ENCODE measurements around the gene APRT. TPM values are rescaled to one million over a fixed set of nuclear protein-coding genes. Genes with fewer than 3 reads are reported as not detected.

The APRT gene
- total RNA-seq, 6 donors from 2014 or later, result 76.5 to 147 (median 124) TPM

GRCh38 chr16:88800277-88800592 lies 11.5 kb downstream of the APRT start:
- ATAC-seq (ENCODE audit: low FRiP score in 2 of 2), result no peak
- TF ChIP-seq POLR2AphosphoS5 (IDR thresholded peaks at IDR 0.05) (no peak), POLR2A (IDR thresholded peaks at IDR 0.05) (no peak), EP300 (IDR thresholded peaks at IDR 0.05) (no peak), CTCF (IDR thresholded peaks at IDR 0.05) (no peak)
- no peak overlapping the region for H3K27ac ChIP-seq
- no peak overlapping the region for H3K4me3 ChIP-seq
- no peaks in the 10 kb centered on the region for H3K36me3 ChIP-seq
- WGBS, 2 donors, result 69 to 88% methylated on average over 3 to 6 of the region's 6 CpGs
- H3K4me1 ChIP-seq, result peaks cover 14 to 33% (median 18%) of the 10 kb centered on the region in 4 donors
- H3K9me3 ChIP-seq, result no peaks in the 10 kb centered on the region
- DNase-seq, result no peak
- no peaks in the 10 kb centered on the region for H3K27me3 ChIP-seq

DNA sequence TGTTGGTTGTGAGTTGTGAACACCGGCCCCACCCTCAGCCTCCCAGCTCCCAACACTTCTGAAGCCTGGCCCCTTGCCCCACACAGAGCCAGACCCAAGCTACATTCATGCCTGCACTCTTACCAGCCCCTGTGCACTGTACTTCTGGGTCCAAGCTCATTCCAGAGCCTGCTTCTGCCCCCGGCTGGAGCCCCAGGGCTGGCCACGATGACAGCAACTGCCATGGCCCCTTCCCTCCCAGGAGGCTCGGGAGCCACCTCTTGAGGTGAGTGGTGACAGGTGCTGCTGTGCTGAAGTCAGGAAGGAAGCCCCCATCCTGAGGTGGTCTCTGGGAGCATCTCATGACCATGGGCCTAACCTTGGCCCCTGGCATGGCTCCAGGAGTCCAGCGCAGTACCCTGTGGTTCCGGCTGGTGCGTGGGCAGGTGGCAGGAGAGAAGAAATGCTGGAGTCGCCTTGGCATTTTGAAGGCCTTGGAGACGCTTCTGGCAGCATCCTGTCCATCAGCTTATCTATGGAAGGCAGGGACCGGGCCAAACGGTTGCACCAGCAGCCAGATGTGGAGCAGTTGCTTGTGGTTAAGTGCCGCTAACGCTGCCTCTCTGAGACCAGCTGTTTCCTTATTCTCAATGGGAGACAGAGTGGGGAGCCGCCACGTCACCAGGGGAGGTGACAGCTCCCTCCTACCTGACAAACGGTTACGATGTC lies 12.0 kb downstream of the APRT start:
- 52 to 81% methylated on average over 14 to 17 of the region's 17 CpGs for WGBS, 2 donors
- no peak overlapping the region for H3K4me3 ChIP-seq
- TF ChIP-seq POLR2AphosphoS5 (IDR thresholded peaks at IDR 0.05) (no peak), POLR2A (IDR thresholded peaks at IDR 0.05) (no peak), CTCF (IDR thresholded peaks at IDR 0.05) (no peak), EP300 (IDR thresholded peaks at IDR 0.05) (no peak)
- H3K27me3 ChIP-seq, result no peaks in the 10 kb centered on the region
- H3K9me3 ChIP-seq, result no peaks in the 10 kb centered on the region
- no peak for ATAC-seq (ENCODE audit: low FRiP score in 2 of 2)
- H3K27ac ChIP-seq, result no peak overlapping the region
- H3K4me1 ChIP-seq, result peaks cover 11 to 33% (median 16%) of the 10 kb centered on the region in 4 donors
- DNase-seq, result no peak
- H3K36me3 ChIP-seq, result no peaks in the 10 kb centered on the region

- DNase-seq, result no peak
- Histone ChIP-seq H3K36me3 (no peaks in the 10 kb centered on the region), H3K4me1 (peaks cover 3 to 28% (median 8%) of the 10 kb centered on the region in 4 donors), H3K9me3 (no peaks in the 10 kb centered on the region), H3K27ac (no peak overlapping the region), H3K4me3 (no peak overlapping the region), H3K27me3 (no peaks in the 10 kb centered on the region)
- no peak for ATAC-seq (ENCODE audit: low FRiP score in 2 of 2)
- no peak for TF ChIP-seq EP300 (IDR thresholded peaks at IDR 0.05)
- no peak for TF ChIP-seq CTCF (IDR thresholded peaks at IDR 0.05)
- no peak for TF ChIP-seq POLR2A (IDR thresholded peaks at IDR 0.05)
- TF ChIP-seq POLR2AphosphoS5 (IDR thresholded peaks at IDR 0.05), result no peak
These were observed 12.8 kb downstream of the APRT start for GRCh38 chr16:88798772-88799455.

- Histone ChIP-seq H3K4me3 (no peak overlapping the region), H3K4me1 (peaks cover 0 to 31% (median 8%) of the 10 kb centered on the region in 4 donors), H3K36me3 (no peaks in the 10 kb centered on the region), H3K27me3 (no peaks in the 10 kb centered on the region), H3K27ac (no peak overlapping the region), H3K9me3 (no peaks in the 10 kb centered on the region)
- no peak for TF ChIP-seq POLR2AphosphoS5 (IDR thresholded peaks at IDR 0.05)
- ATAC-seq (ENCODE audit: low FRiP score in 2 of 2), result no peak
- WGBS, 2 donors, result 89 to 91% methylated on average over 4 of the region's 4 CpGs
- DNase-seq, result no peak
These were observed 13.7 kb downstream of the APRT start for GRCh38 chr16:88798073-88798472.

- no peak for TF ChIP-seq POLR2A (IDR thresholded peaks at IDR 0.05)
- TF ChIP-seq POLR2AphosphoS5 (IDR thresholded peaks at IDR 0.05), result no peak
- DNase-seq (no peak), ATAC-seq (ENCODE audit: low FRiP score in 2 of 2) (no peak)
- Histone ChIP-seq H3K4me1 (peaks cover 0 to 30% (median 4%) of the 10 kb centered on the region in 4 donors), H3K27ac (no peak overlapping the region), H3K4me3 (no peak overlapping the region), H3K27me3 (no peaks in the 10 kb centered on the region), H3K9me3 (no peaks in the 10 kb centered on the region), H3K36me3 (no peaks in the 10 kb centered on the region)
- WGBS, 2 donors, result 74% methylated on average over 3 of the region's 4 CpGs; no CpG with 5 or more reads in 1 of the 2 donors
These were observed 15.4 kb downstream of the APRT start for GRCh38 chr16:88796278-88796677.
